Natural killer cell treated with Interleukin-12 subunit alpha and Interleukin-12 subunit beta and Interleukin-15 and Interleukin-18, amount 100 ng/mL, for 72 hours (primary cell): ENCODE results near the gene NEMP2. TPM values are rescaled to one million over a fixed set of nuclear protein-coding genes. Genes with fewer than 3 reads are reported as not detected.
"Not testable (repeated sequence)": the region's sequence is repeated elsewhere in the genome, so short reads cannot be mapped to it uniquely, and the experiment has no call there.

Experiments
- ATAC-seq, 2 donors: fragments of 150-1000 bp; cut with Tn5 transposase in 1 of 2; sonication (Bioruptor Pico), chemical (Tn5 transposase) in 1 of 2; 2 replicates each; pipeline ENCODE4 v1.10.0; 2021
- DNase-seq: peaks from one replicate; pipeline ENCODE4 v3.0.0; 2022; ENCODE audit warnings: low spot score
- H3K27ac Mint-ChIP-seq, 2 donors: 1 replicate in 1 of 2; 2 replicates in 1 of 2; pipeline ENCODE4 v1.8.0; 2022; ENCODE audit warnings: mixed read lengths in 2 of 2, mild to moderate bottlenecking in 1 of 2, moderate library complexity in 1 of 2
- H3K27me3 Mint-ChIP-seq, 2 donors: 1 replicate in 1 of 2; 2 replicates in 1 of 2; pipeline ENCODE4 v1.8.0; 2022; ENCODE audit warnings: mixed read lengths in 2 of 2
- H3K36me3 Mint-ChIP-seq: one replicate; pipeline ENCODE4 v1.8.0; 2022; ENCODE audit warnings: mixed read lengths
- H3K4me1 Mint-ChIP-seq, 2 donors: 1 replicate in 1 of 2; 2 replicates in 1 of 2; pipeline ENCODE4 v1.8.0; 2022; ENCODE audit warnings: low read depth in 2 of 2, mixed read lengths in 2 of 2, mild to moderate bottlenecking in 1 of 2
- H3K4me3 Mint-ChIP-seq: one replicate; pipeline ENCODE4 v1.8.0; 2022; ENCODE audit warnings: mixed read lengths
- H3K9me3 Mint-ChIP-seq: 2 replicates; pipeline ENCODE4 v1.8.0; 2022; ENCODE audit warnings: mixed read lengths
- total RNA-seq, 2 donors: library from RNA; stranded (reverse); gene quantifications; one replicate each; pipeline ENCODE4 v1.2.3, GENCODE V29; 2022

The NEMP2 gene
- total RNA-seq, 2 donors from 2014 or later = 8.3 to 9.4 TPM

DNA sequence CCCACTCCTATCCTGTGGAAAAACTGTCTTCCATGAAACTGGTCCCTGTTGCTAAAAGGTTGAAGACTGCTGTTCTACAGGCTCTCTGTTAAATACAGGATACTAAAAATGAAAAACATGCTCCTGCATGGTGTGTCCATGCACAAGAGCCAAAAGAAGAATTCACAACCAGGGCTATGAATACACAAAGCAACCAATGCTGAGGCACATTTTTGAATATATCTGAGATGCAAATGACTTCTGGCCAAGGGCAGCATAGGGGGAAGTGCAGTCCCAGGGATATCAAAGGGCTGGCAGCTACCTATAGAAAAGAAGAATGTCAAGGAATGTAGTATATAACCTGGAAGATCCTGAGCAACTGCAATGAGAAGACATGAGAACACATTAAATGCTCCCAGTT, 6.6 kb downstream of the NEMP2 start:
- no peaks in the 10 kb centered on the region for H3K27me3 Mint-ChIP-seq
- no peaks in the 10 kb centered on the region for H3K36me3 Mint-ChIP-seq

DNA sequence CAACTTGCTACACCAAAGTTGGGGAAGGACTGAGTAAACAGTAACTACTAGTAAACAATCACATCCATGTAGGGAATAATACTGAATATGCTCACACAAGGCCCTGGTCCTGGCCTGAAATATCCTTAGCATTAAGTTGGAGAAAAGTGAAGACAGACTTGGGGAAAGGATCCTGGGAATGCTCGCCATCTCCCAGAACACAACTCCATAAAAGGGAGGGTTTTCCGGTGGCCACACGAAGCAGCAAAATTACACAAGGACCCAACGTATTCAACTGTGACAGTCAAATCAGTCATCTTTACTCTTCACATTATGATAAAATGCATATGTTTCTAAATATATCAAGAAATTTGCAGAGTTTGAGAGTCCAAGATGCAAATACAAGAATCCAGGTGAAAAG, 7.3 kb downstream of the NEMP2 start:
- Mint-ChIP-seq H3K4me3 (no peak overlapping the region), H3K9me3 (peaks cover 4% of the 10 kb centered on the region), H3K36me3 (no peaks in the 10 kb centered on the region), H3K27me3 (no peaks in the 10 kb centered on the region), H3K27ac (no peak overlapping the region), H3K4me1 (peaks cover 38 to 46% of the 10 kb centered on the region in 2 donors)
- no peak for ATAC-seq
- DNase-seq = no peak

More for the DNA sequence above, 6.6 kb downstream of the NEMP2 start:
- Mint-ChIP-seq H3K4me1 (peaks cover 38 to 53% of the 10 kb centered on the region in 2 donors), H3K4me3 (no peak overlapping the region), H3K9me3 (peaks cover 4% of the 10 kb centered on the region), H3K27ac (peak overlapping the region in 1 of 2 donors; percentile 70)
- DNase-seq = no peak
- no peak for ATAC-seq

DNA sequence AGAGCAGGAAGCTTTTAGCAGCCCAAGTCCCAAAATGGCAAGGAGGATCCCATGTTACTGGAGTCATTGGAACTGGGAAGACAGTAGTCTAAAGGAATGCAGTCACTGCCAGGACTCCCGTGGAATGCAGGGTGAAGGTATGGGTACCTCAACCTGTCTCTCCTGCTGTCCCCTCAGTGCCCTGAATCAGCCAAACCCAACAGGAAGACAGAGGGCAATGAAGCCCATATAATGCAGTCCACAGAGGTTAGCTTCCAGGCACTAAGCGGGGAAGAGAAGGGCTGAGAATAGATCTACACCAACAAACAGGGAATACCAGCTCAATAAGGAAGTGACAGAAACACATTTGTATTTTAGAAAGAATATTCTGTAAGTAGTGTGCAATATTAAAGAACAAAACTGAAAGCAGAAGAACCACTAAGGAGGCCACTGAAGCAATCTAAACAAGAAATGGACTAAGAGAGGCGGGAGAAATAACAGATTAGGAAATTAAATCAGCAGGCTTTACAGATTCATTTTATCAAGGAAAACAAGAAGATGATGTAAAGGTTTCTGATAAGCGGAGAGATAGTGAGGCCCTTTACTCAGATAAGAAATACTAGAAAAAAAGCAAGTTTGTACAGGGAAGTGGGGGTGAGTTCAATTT, 8.3 kb downstream of the NEMP2 start:
- no peaks in the 10 kb centered on the region for H3K27me3 Mint-ChIP-seq
- peak overlapping the region; percentile 28 for H3K4me3 Mint-ChIP-seq
- peaks cover 7% of the 10 kb centered on the region for H3K36me3 Mint-ChIP-seq
- DNase-seq (no peak), ATAC-seq (peak; percentile 20 to 64)
- H3K4me1 Mint-ChIP-seq = peaks cover 44 to 49% of the 10 kb centered on the region in 2 donors
- H3K9me3 Mint-ChIP-seq = peaks cover 4% of the 10 kb centered on the region
- H3K27ac Mint-ChIP-seq = peak overlapping the region; percentile 52 to 70

DNA sequence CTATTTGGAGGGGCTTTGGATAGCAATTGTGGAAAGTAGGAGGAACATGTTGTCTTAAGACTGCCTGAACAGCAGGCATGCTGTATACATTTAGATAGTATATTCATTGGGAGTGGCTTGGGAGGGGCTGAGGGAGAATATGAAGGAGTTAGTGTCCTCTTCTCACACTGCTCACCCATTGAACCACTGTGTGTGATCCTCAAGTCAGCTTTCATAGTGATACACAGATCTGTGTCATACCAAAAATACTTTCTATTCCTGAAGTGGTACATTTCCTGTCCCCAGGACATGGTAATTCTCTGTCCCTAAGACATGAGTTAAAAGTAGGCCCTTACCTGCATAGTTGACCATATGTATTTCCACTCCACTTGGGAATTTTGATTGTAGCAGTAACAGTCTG, 9.6 kb downstream of the NEMP2 start:
- Mint-ChIP-seq H3K9me3 (peaks cover 7% of the 10 kb centered on the region), H3K4me3 (no peak overlapping the region), H3K4me1 (peaks cover 49 to 54% of the 10 kb centered on the region in 2 donors), H3K27ac (peak overlapping the region in 1 of 2 donors; percentile 4), H3K27me3 (no peaks in the 10 kb centered on the region), H3K36me3 (peaks cover 14% of the 10 kb centered on the region)
- ATAC-seq (peak in 1 of 2 donors; percentile 45), DNase-seq (no peak)

DNA sequence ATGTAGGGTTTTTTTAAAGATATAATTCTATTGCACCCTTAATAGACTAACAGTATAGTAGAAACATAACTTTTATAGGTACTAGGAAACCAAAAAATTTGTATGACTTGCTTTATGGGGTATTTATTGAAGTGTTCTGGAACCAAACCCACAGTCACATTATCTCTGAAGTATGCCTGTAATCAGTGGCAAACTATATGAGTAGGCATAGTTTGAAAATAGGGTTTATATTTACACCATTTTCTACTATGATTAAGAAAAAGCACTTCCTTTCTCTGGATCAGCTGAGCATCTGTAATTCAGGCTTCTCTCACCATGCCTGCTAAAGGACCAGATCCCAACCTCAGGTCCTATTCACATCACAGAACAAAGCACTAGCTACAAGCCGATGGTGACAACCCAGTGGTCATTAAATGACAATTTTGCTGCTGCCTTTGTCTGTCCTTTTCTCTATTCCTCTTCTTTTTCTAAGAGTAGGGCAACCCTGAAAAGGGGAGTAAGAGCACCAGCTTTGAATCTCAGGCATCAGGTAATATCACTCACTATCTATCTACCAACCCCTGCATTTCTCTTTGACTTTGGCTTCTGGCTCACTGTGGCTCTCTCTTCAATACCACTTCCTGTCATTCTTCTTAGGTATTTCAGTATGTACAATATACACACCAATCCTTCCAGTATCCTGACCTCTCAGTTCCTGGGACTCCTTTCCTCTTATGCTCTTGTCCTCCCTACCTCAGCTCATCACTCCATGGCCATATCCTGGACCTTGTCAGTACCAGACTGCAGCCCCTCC, 14.4 kb downstream of the NEMP2 start:
- Mint-ChIP-seq H3K4me3 (peak overlapping the region; percentile 57), H3K9me3 (peaks cover 3% of the 10 kb centered on the region), H3K4me1 (peaks cover 29 to 37% of the 10 kb centered on the region in 2 donors), H3K27ac (peak overlapping the region; percentile 28 to 31), H3K27me3 (no peaks in the 10 kb centered on the region), H3K36me3 (peaks cover 14% of the 10 kb centered on the region)
- peak; percentile 53 to 66 for ATAC-seq
- DNase-seq = no peak

DNA sequence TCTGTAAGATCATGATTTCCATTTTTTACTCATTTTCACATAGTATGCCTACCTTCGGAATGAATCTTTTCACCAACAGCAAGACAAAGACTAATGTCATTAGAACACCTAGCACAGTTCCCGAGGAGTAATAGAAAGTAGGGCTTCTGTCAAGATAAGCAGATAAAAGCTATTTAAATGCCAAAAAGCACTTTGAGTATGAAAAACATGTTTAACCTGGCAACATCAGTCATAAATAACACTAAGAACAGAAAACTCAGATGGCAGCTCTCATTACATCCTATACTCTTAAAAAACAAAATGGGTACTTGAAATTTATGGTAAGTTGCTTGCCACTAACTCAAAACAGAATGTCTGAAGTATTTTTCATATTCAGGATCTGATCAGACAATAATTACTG, 17.1 kb downstream of the NEMP2 start:
- ATAC-seq = no peak
- no peak overlapping the region for H3K4me3 Mint-ChIP-seq
- peaks cover 3% of the 10 kb centered on the region for H3K9me3 Mint-ChIP-seq
- DNase-seq = no peak
- no peaks in the 10 kb centered on the region for H3K27me3 Mint-ChIP-seq
- peaks cover 39 to 44% of the 10 kb centered on the region in 2 donors for H3K4me1 Mint-ChIP-seq
- H3K27ac Mint-ChIP-seq = no peak overlapping the region
- H3K36me3 Mint-ChIP-seq = peaks cover 18% of the 10 kb centered on the region

DNA sequence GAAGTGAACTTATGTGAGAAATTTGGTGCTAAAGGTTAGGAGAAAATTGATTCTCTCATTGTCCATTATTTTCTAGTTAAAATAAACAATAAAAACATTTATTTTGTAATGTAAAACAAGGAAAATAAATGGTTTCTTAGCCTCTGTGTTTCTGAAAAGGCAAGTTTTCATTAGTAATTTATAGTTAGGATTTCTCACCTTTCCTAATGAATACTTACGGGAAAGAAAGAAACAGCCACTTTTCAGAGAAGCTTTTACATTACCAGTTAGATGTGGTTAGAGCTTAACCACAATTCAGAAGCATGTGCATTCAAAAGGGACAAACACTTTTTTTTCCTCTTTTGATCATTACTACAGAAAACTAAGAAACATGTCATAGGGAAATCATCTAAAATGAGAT, 18.8 kb downstream of the NEMP2 start:
- H3K4me3 Mint-ChIP-seq = peak overlapping the region; percentile 55
- H3K4me1 Mint-ChIP-seq = peaks cover 28 to 32% of the 10 kb centered on the region in 2 donors
- H3K36me3 Mint-ChIP-seq = peaks cover 5% of the 10 kb centered on the region
- H3K27me3 Mint-ChIP-seq = no peaks in the 10 kb centered on the region
- H3K27ac Mint-ChIP-seq = peak overlapping the region; percentile 74 to 85
- H3K9me3 Mint-ChIP-seq = no peaks in the 10 kb centered on the region
- DNase-seq (no peak), ATAC-seq (peak in 1 of 2 donors; percentile 55)

DNA sequence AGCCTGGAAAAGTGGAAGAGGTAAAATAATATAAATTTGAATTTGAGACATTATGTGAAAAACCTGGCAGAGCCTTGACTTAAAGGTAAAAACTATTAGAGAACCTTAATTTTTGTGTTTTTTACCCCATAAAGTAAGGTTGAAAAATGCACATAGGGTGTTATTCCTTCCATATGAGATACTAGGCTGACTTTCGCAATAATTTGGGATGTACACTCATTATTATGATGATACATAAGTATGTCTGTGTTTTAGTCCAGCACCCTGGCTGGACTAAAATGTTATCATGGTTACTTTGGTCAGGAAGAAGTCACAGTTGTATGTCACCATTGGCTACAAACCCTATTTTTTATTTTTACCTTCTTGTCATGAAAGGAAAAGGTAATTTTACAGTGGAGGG, 19.8 kb downstream of the NEMP2 start:
- DNase-seq (no peak), ATAC-seq (no peak)
- Mint-ChIP-seq H3K4me1 (peaks cover 21 to 25% of the 10 kb centered on the region in 2 donors), H3K27me3 (no peaks in the 10 kb centered on the region), H3K27ac (peak overlapping the region; percentile 74 to 85), H3K4me3 (peak overlapping the region; percentile 55), H3K9me3 (no peaks in the 10 kb centered on the region), H3K36me3 (peaks cover 4% of the 10 kb centered on the region)

DNA sequence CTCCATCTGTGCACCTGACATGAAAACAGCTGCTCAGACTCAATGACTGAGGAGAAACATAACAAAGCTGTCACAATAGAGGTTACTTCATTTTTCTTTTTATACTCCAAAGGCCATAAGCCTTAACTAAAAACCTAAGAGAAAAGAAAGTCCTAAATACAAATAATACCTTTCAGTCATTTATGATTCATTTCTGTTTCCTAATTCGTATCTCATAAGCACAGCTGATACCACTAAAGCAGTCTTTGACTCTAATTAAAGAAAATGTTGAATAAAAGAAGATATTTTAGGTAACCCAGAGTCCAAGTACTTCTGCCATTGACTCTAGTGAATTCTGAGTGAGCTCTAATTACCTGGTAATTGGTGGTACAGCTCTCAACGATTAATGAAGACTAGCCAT, 20.6 kb downstream of the NEMP2 start:
- H3K27me3 Mint-ChIP-seq = no peaks in the 10 kb centered on the region
- DNase-seq (no peak), ATAC-seq (no peak)
- H3K27ac Mint-ChIP-seq = peak overlapping the region; percentile 74 to 85
- H3K9me3 Mint-ChIP-seq = no peaks in the 10 kb centered on the region
- H3K36me3 Mint-ChIP-seq = peaks cover 4% of the 10 kb centered on the region
- H3K4me1 Mint-ChIP-seq = peaks cover 21 to 25% of the 10 kb centered on the region in 2 donors
- H3K4me3 Mint-ChIP-seq = no peak overlapping the region

DNA sequence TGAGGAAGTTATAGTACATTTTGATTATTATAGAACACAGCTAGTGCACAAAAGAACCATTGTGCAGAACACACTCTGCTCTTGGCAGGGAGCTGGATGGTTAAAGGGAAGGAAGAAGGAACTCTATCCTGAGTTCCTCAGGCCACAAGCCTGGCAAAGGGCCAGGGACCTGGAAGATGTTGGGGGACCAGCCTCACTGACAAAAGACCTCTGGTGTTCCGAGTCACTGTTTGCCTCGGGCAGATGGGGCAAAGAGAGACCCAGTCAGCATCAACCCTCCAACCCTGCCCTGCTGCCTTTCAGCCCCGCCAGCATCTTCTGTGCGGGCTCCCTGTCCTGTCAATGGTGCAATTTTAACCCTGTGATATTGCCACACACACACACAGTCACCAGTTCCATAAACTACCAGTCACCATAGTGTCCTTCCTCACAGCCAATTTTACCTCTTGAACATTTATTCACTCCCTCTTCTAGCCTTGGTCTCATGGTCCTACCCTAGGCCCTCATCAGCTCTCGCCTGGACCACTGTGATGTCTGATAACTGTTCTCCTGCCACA, 21.9 kb downstream of the NEMP2 start:
- peaks cover 21 to 25% of the 10 kb centered on the region in 2 donors for H3K4me1 Mint-ChIP-seq
- DNase-seq (no peak), ATAC-seq (no peak)
- no peaks in the 10 kb centered on the region for H3K27me3 Mint-ChIP-seq
- H3K9me3 Mint-ChIP-seq = no peaks in the 10 kb centered on the region
- no peak overlapping the region for H3K4me3 Mint-ChIP-seq
- H3K27ac Mint-ChIP-seq = peak overlapping the region in 1 of 2 donors; percentile 18
- peaks cover 4% of the 10 kb centered on the region for H3K36me3 Mint-ChIP-seq

DNA sequence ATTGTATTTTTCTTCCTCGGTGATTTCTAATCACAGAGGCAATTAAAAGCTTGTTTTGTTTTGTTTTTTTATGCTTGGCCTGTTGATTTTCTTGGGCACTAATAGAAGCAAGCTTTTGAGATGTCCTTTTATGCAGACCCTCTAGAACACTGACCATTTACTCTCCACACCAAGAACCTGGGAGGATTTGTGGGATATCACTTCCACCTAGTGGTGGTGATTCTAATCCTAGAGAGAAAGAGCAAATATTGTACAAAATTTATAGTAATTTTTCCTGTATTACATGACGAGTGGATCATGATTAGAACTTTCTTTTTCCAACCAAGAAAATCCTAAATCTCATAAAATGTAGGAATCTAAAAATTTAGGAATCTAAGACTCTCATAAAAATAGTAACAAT, 23.4 kb downstream of the NEMP2 start:
- H3K9me3 Mint-ChIP-seq = no peaks in the 10 kb centered on the region

DNA sequence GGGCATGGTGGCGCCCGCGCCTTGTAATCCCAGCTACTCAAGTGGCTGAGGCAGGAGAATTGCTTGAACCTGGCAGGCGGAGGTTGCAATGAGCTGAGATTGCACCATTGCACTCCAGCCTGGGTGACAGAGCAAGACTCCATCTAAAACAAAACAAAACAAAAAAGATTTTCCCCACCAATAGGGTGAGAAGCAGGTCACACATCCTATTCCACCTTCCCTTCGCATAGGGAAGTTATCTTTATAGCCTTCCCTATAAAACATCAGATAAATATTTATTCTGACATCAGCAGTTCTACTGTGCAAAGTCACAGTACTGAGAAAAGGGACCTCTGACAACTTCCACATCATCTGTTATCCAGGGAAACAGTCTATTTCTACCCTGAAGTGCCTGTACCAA, 24.6 kb downstream of the NEMP2 start:
- not testable (repeated sequence) for H3K4me3 Mint-ChIP-seq, H3K9me3 Mint-ChIP-seq, H3K27ac Mint-ChIP-seq, ATAC-seq, DNase-seq, H3K27me3 Mint-ChIP-seq, H3K36me3 Mint-ChIP-seq
- H3K4me1 Mint-ChIP-seq = peaks cover 10% of the 10 kb centered on the region in 2 donors

More for the DNA sequence above, 23.4 kb downstream of the NEMP2 start:
- ATAC-seq = no peak
- peaks cover 4% of the 10 kb centered on the region for H3K36me3 Mint-ChIP-seq
- no peak overlapping the region for H3K27ac Mint-ChIP-seq
- H3K27me3 Mint-ChIP-seq = no peaks in the 10 kb centered on the region
- no peak overlapping the region for H3K4me3 Mint-ChIP-seq
- no peak for DNase-seq
- H3K4me1 Mint-ChIP-seq = peaks cover 21 to 22% of the 10 kb centered on the region in 2 donors

DNA sequence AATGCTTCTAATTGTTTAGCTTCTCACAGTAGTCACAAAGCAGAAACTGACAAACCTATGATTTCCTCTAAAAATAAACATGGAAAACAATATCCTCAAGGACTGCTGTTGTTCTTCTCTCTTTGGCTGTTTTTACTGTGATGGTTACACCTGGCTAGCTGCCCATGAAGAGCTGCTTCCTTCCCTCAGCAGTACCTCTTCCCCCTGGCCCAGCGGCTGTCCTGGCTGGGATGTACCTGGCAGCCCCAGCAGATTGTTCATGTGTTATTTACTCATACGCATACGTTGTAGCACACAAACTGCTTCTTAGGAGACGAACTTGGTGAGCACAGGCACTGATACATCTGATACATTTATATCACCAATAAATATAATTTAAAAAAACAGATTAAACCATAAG, 27.4 kb downstream of the NEMP2 start:
- peaks cover 0 to 6% of the 10 kb centered on the region in 2 donors for H3K4me1 Mint-ChIP-seq
- no peaks in the 10 kb centered on the region for H3K27me3 Mint-ChIP-seq
- ATAC-seq (no peak), DNase-seq (no peak)
- H3K36me3 Mint-ChIP-seq = peaks cover 5% of the 10 kb centered on the region
- no peak overlapping the region for H3K4me3 Mint-ChIP-seq
- H3K27ac Mint-ChIP-seq = peak overlapping the region; percentile 19 to 41
- no peaks in the 10 kb centered on the region for H3K9me3 Mint-ChIP-seq

DNA sequence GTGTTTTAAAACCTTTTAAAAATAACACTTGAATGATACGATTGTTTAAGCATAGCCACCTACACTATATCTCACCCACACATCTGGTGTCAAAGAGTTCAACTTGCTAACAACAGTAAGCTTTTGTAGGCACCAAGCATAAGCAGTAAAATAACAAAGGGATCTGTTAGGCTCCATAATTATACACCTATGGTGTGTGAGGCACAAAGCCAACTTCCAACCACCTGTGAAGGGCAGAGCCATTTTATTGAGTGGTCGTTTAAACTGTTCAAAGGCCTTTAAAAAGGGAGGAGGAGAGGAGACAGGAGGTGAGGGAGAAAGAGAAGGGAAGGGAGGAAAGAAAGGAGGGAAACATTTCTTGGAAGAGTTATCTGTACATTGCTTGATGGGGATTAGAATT, 27.9 kb downstream of the NEMP2 start:
- H3K36me3 Mint-ChIP-seq = peaks cover 5% of the 10 kb centered on the region

More for the DNA sequence above, 27.9 kb downstream of the NEMP2 start:
- Mint-ChIP-seq H3K27me3 (no peaks in the 10 kb centered on the region), H3K9me3 (no peaks in the 10 kb centered on the region), H3K4me1 (peaks cover 0 to 6% of the 10 kb centered on the region in 2 donors), H3K4me3 (no peak overlapping the region), H3K27ac (peak overlapping the region; percentile 19 to 41)
- DNase-seq = no peak
- no peak for ATAC-seq
